Measurements from ENCODE around the gene DACH1. TPM values are rescaled to one million over a fixed set of nuclear protein-coding genes. Genes with fewer than 3 reads are reported as not detected.

DACH1 gene
- total and polyA plus RNA-seq, 2 of the 8 experiments (the other 6 are each of a cell fraction or from before 2014, with no cell fraction given), result 0.12 to 0.67 TPM

DNA sequence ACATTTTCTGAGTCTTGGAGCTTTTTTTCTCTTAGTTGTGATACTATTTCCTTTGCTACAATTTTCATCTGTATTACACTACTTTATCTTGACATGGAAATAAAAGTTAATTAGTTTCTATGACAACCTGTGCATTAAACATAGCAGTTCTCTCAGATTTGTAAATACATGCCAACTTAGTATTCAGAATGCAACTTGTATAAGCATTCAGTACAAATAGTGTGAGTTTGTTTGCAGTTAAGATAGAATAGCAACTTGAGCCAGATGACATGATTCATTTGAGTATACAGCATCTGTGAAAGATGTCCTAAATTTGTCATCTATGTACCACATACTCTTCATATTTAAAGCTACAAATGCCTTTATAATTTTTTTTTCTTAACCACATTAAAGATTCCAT lies 98.1 kb downstream of the DACH1 start:
- Histone ChIP-seq H3K4me3 (ENCODE audit: extremely low read depth in 1 of 4, insufficient read depth in 2 of 4, low read depth in 3 of 4, low read length in 4 of 4) (no peak overlapping the region), H4K8ac (ENCODE audit: extremely low read depth, insufficient read depth, low read length) (no peak overlapping the region), H4K20me1 (replicated peaks in 1 of 2; ENCODE audit: control insufficient read depth in 1 of 2, insufficient read depth in 2 of 2, low read length in 2 of 2) (no peaks in the 10 kb centered on the region), H4K5ac (ENCODE audit: insufficient read length, low read depth, low read length) (no peak overlapping the region), H3K4me1 (replicated peaks in 1 of 4; ENCODE audit: control insufficient read depth in 3 of 4, insufficient read depth in 4 of 4, low read length in 3 of 4) (no peaks in the 10 kb centered on the region), H3K56ac (replicated peaks; ENCODE audit: insufficient read length, low read depth, low read length) (no peak overlapping the region), H2BK20ac (ENCODE audit: low read length) (no peak overlapping the region), H3K14ac (ENCODE audit: insufficient read length) (no peak overlapping the region), H2BK12ac (ENCODE audit: low read depth, low read length) (no peak overlapping the region), H3K4ac (replicated peaks; ENCODE audit: insufficient read length, low read depth, low read length) (no peak overlapping the region), H3K79me1 (ENCODE audit: low read depth, low read length) (no peaks in the 10 kb centered on the region), H3K9ac (replicated peaks in 1 of 4; ENCODE audit: extremely low read depth in 1 of 4, low read depth in 3 of 4, low read length in 3 of 4) (no peak overlapping the region), H2AFZ (ENCODE audit: low read length) (no peak overlapping the region), H2BK5ac (ENCODE audit: low read depth, low read length) (no peak overlapping the region), H2AK5ac (ENCODE audit: low read depth, low read length) (no peak overlapping the region), H3K23ac (ENCODE audit: insufficient read length) (no peak overlapping the region), H3K79me2 (ENCODE audit: control insufficient read depth in 1 of 2, insufficient read depth in 2 of 2, low read length in 2 of 2) (no peaks in the 10 kb centered on the region), H2BK15ac (ENCODE audit: low read length) (no peak overlapping the region), H3K27ac (ENCODE audit: low read depth, low read length) (no peak overlapping the region), H3K36me3 (ENCODE audit: control insufficient read depth in 2 of 4, insufficient read depth in 4 of 4, low read length in 3 of 4) (no peaks in the 10 kb centered on the region), H3K18ac (ENCODE audit: extremely low read depth, low read length) (no peak overlapping the region), H3K27me3 (replicated peaks in 1 of 4; ENCODE audit: control insufficient read depth in 3 of 4, extremely low read depth in 1 of 4, insufficient read depth in 3 of 4, low read length in 3 of 4) (no peaks in the 10 kb centered on the region), H4K91ac (replicated peaks; ENCODE audit: insufficient read length, low read length) (no peak overlapping the region), H3K4me2 (ENCODE audit: insufficient read depth in 1 of 2, low read depth in 2 of 2, low read length in 2 of 2) (no peak overlapping the region), H2BK120ac (replicated peaks; ENCODE audit: low read depth, low read length) (no peak overlapping the region), H3K9me3 (ENCODE audit: insufficient read depth in 2 of 2, low read depth in 1 of 2, low read length in 1 of 2) (no peaks in the 10 kb centered on the region), H3K23me2 (ENCODE audit: low read depth, low read length) (no peaks in the 10 kb centered on the region)
- DNase-seq (ENCODE audit: low read depth in 1 of 2, low spot score in 2 of 2), result no peak
- no peak for FAIRE-seq
- ChIA-PET POLR2A (ENCODE audit: partially characterized antibody) (no interaction called here), CTCF (ENCODE audit: partially characterized antibody) (interaction anchor here (0.9 to 1.2 kb wide), 2 partner anchors 12 to 15 kb away, joined by 3 read pairs; no protein-coding TSS in a partner anchor)
- TF ChIP-seq TCF12 (IDR thresholded peaks at IDR 0.05; ENCODE audit: low read depth, low read length) (no peak), TEAD4 (IDR thresholded peaks at IDR 0.05; ENCODE audit: low read depth, low read length) (no peak), BCL11A (IDR thresholded peaks at IDR 0.05; ENCODE audit: low read depth in 2 of 2, low read length in 2 of 2) (no peak), CREB1 (IDR thresholded peaks at IDR 0.05) (no peak), SUZ12 (IDR thresholded peaks at IDR 0.05; ENCODE audit: low read length) (no peak), FOSL1 (IDR thresholded peaks at IDR 0.05; ENCODE audit: insufficient read depth, low read depth, low read length) (no peak), POLR2AphosphoS5 (IDR thresholded peaks at IDR 0.05; ENCODE audit: low read depth, low read length) (no peak)
- TF ChIP-seq, protein P1, sequence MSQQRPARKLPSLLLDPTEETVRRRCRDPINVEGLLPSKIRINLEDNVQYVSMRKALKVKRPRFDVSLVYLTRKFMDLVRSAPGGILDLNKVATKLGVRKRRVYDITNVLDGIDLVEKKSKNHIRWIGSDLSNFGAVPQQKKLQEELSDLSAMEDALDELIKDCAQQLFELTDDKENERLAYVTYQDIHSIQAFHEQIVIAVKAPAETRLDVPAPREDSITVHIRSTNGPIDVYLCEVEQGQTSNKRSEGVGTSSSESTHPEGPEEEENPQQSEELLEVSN (IDR thresholded peaks at IDR 0.05), result no peak

Data from H1 (cell line).